ENCODE results near the gene PYURF.

PYURF gene

GRCh38 chr4:88535090-88535755 lies 11.6 kb upstream of the PYURF start:
- in situ Hi-C loops (cut with HindIII; ENCODE audit: low sequenced_read_pairs) = no loop called here
- DNase-seq (ENCODE audit: low read depth, low spot score) = no peak
- TF ChIP-seq CTCF (IDR thresholded peaks at IDR 0.05; ENCODE audit: low read depth, low read length) = no peak
- no peak overlapping the region for H3K4me3 ChIP-seq (ENCODE audit: low read depth, low read length)

GRCh38 chr4:88533937-88534750 lies 10.6 kb upstream of the PYURF start:
- peak; percentile 85 for DNase-seq (ENCODE audit: low read depth, low spot score)
- TF ChIP-seq CTCF (IDR thresholded peaks at IDR 0.05; ENCODE audit: low read depth, low read length) = no peak
- in situ Hi-C loops (cut with HindIII; ENCODE audit: low sequenced_read_pairs) = no loop called here
- H3K4me3 ChIP-seq (ENCODE audit: low read depth, low read length) = no peak overlapping the region

- no peak overlapping the region for H3K4me3 ChIP-seq (ENCODE audit: low read depth, low read length)
- in situ Hi-C loops (cut with HindIII; ENCODE audit: low sequenced_read_pairs) = no loop called here
- no peak for TF ChIP-seq CTCF (IDR thresholded peaks at IDR 0.05; ENCODE audit: low read depth, low read length)
- DNase-seq (ENCODE audit: low read depth, low spot score) = peak; percentile 60
Measured at GRCh38 chr4:88533088-88533790, 9.7 kb upstream of the PYURF start.

GRCh38 chr4:88531549-88531948 lies 8.0 kb upstream of the PYURF start:
- peak; percentile 11 for DNase-seq (ENCODE audit: low read depth, low spot score)
- no peak overlapping the region for H3K4me3 ChIP-seq (ENCODE audit: low read depth, low read length)
- no peak for TF ChIP-seq CTCF (IDR thresholded peaks at IDR 0.05; ENCODE audit: low read depth, low read length)
- in situ Hi-C loops (cut with HindIII; ENCODE audit: low sequenced_read_pairs) = no loop called here

- H3K4me3 ChIP-seq (ENCODE audit: low read depth, low read length) = no peak overlapping the region
- in situ Hi-C loops (cut with HindIII; ENCODE audit: low sequenced_read_pairs) = no loop called here
- no peak for DNase-seq (ENCODE audit: low read depth, low spot score)
- no peak for TF ChIP-seq CTCF (IDR thresholded peaks at IDR 0.05; ENCODE audit: low read depth, low read length)
Measured at GRCh38 chr4:88528861-88529260, 5.3 kb upstream of the PYURF start.

- no peak overlapping the region for H3K4me3 ChIP-seq (ENCODE audit: low read depth, low read length)
- TF ChIP-seq CTCF (IDR thresholded peaks at IDR 0.05; ENCODE audit: low read depth, low read length) = no peak
- DNase-seq (ENCODE audit: low read depth, low spot score) = no peak
- in situ Hi-C loops (cut with HindIII; ENCODE audit: low sequenced_read_pairs) = no loop called here
Measured at GRCh38 chr4:88527787-88528186, 4.2 kb upstream of the PYURF start.
